GM19023 (cell line): ENCODE data around the gene PGS1.

Source experiments
- ATAC-seq: cut with Tn5 transposase; IDR thresholded peaks from one replicate; pipeline ENCODE4 v1.9.1; 2021; ENCODE audit warnings: mild to moderate bottlenecking, moderate library complexity; ENCODE audit not compliant: unreplicated experiment

Gene PGS1

GRCh38 chr17:78362232-78362631 lies 16.2 kb upstream of the PGS1 start:
- ATAC-seq = no peak

GRCh38 chr17:78362671-78363070 lies 15.8 kb upstream of the PGS1 start:
- ATAC-seq = no peak

- ATAC-seq = no peak
These were observed 13.8 kb upstream of the PGS1 start for GRCh38 chr17:78364436-78365281.

GRCh38 chr17:78365561-78366108 lies 12.8 kb upstream of the PGS1 start:
- no peak for ATAC-seq

GRCh38 chr17:78366109-78366848 lies 12.2 kb upstream of the PGS1 start:
- no peak for ATAC-seq

- no peak for ATAC-seq
These were observed 11.3 kb upstream of the PGS1 start for GRCh38 chr17:78367193-78367592.

GRCh38 chr17:78368348-78368747 lies 10.1 kb upstream of the PGS1 start:
- no peak for ATAC-seq

- no peak for ATAC-seq
These were observed 9.5 kb upstream of the PGS1 start for GRCh38 chr17:78368854-78369495.

- no peak for ATAC-seq
These were observed 8.6 kb upstream of the PGS1 start for GRCh38 chr17:78369791-78370381.

- no peak for ATAC-seq
These were observed 7.4 kb upstream of the PGS1 start for GRCh38 chr17:78371056-78371455.

- ATAC-seq = no peak
These were observed 5.6 kb upstream of the PGS1 start for GRCh38 chr17:78372841-78373240.

- ATAC-seq = no peak
These were observed 4.3 kb upstream of the PGS1 start for GRCh38 chr17:78374189-78374588.

- no peak for ATAC-seq
These were observed 3.7 kb upstream of the PGS1 start for GRCh38 chr17:78374631-78375274.

GRCh38 chr17:78375401-78376151 lies 2.9 kb upstream of the PGS1 start:
- ATAC-seq = no peak

- no peak for ATAC-seq
These were observed 2.3 kb upstream of the PGS1 start for GRCh38 chr17:78376161-78376560.

GRCh38 chr17:78377858-78378224 lies 608 bp upstream of the PGS1 start:
- ATAC-seq = no peak

GRCh38 chr17:78379131-78379491 lies 662 bp downstream of the PGS1 start:
- ATAC-seq = no peak

GRCh38 chr17:78380370-78380769 lies 1.9 kb downstream of the PGS1 start:
- ATAC-seq = no peak

GRCh38 chr17:78381601-78382232 lies 3.3 kb downstream of the PGS1 start:
- no peak for ATAC-seq
